ENCODE measurements around the gene CFAP58.
"Not testable (repeated sequence)": the region's sequence is repeated elsewhere in the genome, so short reads cannot be mapped to it uniquely, and the experiment has no call there.

Gene CFAP58

DNA sequence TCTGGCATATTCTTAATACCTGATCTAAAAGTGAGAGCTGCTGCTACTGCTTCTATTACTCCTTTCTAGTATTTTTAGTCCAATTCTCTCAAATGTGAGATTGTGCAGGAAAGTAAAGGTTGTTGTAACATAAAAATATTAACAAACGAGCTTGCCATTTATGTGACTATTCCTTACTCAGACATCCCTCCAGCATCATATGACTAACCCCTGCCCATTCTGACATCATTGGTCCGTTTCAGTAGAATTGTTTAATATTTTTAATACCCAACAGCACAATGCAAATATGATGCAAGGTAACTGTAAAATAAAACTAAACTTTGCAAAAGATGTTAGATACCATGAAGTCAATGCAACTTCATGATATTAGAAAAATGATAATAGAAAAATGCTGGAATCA lies 83.6 kb downstream of the CFAP58 start:
- DNase-seq, result no peak

DNA sequence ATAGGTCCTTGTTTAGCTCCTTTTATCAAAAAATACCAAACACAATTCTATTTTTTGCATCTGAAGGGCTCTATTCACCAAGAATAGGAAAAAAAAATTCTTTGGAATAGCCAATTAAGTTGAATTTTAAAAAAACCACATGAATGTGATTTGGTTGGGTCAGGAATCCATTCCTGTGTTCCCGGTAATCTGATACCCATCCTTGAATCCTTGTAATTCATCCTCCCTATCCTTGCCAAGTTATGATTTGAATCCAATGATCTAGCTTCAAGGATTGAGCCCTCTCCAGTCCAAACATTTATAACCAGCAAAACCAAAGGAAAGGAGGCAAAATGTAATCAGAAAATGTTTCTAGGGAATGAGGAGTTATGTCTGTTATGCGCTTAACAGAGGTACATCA lies 86.6 kb downstream of the CFAP58 start:
- no peak for DNase-seq

DNA sequence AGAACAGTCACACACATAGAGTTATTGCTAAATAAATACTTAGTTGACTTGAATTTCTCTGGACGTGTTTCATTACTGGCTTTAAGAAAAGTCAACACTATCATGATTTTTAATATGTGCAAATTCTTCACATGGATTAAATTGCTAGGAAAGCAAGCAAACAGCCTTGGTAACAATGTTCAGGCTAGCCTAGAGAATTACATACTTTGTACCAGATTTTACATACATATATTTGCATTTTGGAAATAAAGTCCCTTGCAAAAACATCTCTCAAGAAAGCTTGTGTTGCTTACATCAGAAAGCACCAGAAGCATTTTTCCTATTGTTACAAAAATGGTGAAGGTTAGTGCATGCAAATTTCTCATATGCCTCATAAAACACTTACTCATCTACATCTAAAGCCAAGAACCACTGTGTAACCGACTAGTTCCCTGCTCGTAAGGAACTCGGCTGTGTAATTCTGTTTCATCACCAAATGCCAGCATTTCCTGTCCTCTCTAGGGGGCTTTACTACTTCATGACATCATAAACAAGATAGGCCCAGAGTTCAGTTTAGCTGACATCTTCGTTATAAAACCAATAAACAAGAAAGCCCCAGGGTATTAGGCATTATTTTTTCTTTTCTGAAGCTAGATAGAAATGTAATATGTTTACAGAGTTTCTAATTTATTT lies 87.8 kb downstream of the CFAP58 start:
- no peak for DNase-seq

DNA sequence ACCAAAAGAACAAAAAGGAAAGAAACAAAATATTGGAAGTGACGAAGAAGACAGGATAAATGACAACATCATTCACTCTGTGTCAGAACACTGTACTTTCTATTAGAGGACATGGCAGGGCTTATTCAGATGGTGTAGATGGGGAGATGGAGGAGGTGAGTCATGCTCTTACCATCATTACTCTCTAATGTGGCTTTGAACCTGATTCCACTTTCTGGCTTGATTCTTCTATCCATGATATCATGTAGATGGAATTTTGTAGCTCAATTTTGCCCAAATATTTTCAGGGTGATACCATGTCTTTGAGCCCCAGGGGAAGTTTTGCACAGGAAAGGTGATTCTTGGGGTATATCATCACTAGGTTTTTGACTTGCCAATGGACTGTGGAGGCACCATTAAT lies 91.7 kb downstream of the CFAP58 start:
- no peak for DNase-seq

DNA sequence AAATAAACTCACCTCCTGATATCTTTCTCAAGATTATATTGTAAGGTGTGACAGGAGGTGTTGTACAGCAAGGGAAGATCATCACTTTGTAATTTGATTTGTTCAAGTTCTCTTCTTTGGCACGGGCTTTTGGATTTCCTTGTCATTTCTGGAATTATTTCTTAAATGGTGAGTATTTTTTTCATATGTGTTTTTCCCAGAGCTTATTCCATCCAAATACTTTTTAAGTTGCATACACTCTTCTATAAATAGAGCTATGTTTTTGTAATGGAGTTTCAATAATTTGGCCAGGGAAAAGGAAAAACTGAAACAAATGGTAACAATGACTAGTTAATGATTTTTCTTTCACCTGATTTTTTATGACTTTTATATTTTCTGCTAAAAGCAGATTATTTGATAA lies 92.5 kb downstream of the CFAP58 start:
- DNase-seq, result no peak

DNA sequence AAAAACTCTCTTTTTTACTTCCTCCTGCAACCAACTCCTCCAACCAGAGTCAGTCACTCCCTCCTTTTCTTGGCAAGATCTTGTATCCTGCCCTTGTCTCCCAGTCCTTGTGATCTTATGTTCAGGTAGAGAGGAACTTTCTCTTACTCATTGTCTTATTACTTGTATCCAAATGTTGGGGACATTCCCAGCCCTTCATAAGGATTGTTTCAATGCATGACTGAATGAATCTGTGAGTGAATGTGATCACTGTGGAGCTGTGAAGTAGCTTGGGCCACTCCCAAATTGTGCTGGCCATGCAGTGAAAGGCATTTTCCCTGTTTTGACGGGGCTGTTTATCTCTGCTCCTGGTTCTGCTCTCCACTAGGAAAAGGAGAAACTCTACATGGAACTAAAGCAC lies 93.7 kb downstream of the CFAP58 start:
- no peak for DNase-seq

DNA sequence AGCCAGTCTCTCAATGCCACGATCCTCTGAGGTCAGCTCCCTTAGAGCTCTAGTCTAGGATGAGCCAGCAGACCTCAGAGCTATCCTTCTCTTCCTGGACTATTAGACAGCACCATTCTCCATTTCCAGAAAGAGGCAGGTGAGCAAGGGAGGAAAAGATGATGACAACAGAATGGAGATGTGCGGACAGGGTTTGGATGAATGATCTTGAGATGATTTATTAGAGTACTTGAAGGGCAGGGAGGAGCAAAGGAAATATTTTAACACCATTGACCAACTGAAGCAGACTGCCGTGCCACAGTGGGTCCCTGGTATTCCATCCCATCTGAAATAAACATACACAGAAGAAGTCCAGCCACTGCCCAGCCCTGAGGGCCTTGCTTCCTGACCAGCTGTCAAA lies 94.3 kb downstream of the CFAP58 start:
- no peak for DNase-seq

DNA sequence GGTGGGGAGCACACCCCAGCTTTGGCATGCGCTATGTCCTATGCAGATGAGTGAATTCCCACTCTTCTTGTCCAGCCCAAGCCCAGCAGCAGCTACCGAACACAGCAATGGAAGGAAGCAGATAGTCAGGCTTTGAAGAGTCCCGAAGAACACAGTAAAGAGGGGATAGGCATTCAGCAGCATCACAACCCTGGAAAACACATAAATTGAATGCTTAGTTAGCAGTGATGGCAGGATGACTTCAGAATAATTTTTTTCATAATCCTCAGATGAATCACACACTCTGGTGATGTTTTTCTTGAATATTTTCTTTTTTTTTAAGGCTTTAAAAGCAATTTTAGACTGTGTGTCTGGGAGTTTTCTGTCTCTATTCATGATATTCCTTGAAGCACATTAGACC lies 95.8 kb downstream of the CFAP58 start:
- DNase-seq, result no peak

DNA sequence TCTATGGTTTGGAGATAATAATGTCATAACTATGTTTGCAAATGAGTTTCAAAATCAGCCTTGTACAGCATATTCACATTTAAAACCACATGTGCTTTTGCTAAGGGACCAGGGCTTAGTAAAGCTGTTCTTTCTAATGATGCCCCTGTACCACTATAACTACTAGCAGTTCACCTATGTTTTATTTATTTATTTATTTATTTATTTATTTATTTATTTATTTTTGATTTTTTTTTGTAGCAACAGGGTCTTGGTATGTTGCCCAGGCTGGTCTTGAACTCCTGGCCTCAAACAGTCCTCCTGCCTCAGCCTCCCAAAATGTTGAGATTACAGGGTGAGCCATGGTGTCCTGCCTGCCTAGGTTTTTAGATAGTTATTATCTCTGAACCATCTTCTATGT lies 96.9 kb downstream of the CFAP58 start:
- no peak for DNase-seq

DNA sequence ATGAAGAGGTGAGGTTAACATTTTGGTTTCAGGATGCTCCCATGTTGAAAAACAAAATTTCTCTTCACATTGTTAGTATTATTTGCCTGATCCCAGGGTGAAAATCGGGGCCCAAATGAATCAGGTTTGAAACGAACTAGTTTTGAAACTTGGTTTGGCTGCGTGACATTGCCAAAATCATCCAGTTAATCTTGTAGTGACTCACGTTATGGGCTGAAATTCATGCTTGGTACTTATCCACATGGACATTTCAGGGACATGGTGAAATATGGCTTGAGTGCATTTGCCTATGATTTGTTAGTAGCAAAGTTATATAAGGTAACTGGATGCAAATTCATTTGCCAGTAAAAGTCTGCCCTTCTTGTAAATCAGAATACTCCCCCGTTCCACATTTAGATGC lies 97.3 kb downstream of the CFAP58 start:
- DNase-seq, result no peak

DNA sequence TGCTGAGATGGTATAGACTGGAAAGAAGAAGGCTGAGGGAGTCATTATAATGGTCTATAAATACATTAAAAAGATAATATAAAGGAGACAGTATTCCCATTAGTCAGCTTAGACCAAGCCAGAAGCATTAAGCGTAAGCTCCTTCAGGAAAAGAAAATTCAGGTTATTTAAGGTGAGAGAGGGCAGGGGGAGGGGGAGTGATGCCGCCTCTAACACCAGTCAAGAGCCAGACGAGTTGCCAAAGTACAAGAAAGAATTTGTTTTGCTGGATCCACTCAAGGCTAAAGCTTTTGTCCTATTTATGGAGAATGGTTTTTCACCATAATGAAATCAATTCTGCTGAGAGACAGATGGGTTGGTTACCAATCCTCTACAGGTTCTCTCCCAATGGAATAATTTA lies 99.3 kb downstream of the CFAP58 start:
- DNase-seq, result no peak

DNA sequence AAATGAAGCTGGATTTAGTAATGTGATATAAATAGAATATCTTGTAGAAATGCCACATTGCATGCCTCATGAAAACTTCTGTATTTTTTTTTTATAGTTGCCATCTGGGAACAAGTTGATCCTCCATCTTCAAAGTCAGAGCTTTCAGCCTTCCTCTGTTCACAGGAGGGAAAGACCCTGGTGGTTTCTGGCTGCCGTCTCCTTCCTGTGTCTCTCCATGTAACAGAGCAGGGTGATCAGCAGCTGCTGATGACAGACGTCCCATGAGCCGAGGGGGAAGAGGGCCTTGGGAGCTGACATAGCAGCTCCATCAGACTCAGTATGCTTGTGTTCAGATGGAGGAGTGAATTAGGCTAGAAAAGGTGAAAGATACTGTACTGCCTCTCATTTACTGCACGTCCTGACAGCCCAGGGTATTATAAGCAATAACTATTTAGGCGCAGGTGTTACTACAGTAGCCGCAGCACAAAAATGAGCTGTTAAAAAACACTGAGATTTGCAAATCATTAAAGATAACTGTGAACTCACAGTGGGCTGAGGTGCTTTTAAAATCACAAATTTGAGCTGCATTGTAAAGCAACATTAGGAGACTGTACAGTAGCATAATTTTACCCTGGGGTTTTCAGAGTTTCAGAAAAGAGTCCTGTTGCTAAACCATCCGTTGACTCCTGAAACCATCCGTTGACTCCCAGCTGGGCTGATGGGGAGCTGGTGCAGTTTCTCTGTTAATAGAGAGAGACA lies 103.3 kb downstream of the CFAP58 start:
- DNase-seq, result no peak

DNA sequence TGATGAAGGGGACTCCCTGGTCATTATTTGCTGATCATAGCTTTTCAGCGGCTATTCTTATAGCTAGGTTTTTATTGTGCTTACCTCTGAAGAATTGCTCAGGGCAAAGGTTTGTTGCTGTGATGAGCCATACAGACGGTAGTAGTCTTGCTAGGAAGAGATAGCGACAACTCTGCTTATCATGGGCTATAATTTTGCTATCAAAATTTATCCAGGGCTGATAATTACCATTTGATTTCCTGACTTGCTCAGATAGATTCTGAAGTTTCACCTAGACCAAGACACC lies 103.9 kb downstream of the CFAP58 start:
- no peak for DNase-seq

DNA sequence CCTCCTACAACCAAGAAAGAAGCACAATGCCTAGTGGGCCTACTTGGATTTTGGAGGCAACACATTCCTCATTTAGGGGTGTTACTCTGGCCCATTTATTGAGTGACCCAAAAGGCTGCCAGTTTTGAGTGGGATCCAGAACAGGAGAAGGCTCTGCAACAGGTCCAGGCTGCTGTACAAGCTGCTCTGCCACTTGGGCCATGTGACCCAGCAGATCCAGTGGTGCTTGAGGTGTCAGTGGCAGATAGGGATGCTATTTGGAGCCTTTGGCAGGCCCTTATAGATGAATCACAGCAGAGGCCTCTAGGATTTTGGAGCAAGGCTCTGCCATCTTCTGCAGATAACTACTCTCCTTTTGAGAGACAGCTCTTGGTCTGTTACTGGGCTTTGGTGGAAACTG lies 111.9 kb downstream of the CFAP58 start:
- not testable (repeated sequence) for DNase-seq

DNA sequence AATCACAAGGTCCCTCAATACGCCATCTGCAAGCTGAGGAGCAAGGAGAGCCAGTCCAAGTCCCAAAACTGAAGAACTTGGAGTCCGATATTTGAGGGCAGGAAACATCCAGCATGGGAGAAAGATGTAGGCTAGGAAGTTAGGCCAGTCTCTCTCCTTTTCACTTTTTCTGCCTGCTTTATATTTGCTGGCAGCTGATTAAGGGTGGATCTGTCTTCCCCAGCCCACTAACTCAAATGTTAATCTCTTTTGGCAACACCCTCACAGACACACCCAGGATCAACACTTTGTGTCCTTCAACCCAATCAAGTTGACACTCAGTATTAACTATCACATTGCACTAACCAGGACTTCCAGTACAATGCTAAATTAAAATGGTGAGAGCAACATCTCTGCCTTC lies 115.2 kb downstream of the CFAP58 start:
- not testable (repeated sequence) for DNase-seq

DNA sequence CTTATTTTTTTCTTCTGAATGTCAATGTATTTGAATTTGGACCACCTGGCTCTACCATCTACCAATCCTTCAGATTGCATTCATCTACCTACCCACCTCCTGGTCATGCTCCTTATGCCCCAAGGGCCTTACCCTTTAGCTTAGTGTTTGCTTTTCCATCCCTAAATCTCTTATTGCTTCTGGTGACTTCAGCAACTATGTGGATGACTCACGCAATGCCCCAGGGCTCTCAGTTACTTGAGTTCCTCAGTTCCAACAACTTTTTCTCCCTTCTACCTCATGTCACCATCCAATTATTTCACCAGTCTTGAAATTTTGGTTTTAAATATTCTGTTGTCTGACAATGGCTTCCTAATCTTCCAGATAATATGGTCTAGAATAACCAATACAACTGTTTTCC lies 118.9 kb downstream of the CFAP58 start:
- DNase-seq, result no peak

DNA sequence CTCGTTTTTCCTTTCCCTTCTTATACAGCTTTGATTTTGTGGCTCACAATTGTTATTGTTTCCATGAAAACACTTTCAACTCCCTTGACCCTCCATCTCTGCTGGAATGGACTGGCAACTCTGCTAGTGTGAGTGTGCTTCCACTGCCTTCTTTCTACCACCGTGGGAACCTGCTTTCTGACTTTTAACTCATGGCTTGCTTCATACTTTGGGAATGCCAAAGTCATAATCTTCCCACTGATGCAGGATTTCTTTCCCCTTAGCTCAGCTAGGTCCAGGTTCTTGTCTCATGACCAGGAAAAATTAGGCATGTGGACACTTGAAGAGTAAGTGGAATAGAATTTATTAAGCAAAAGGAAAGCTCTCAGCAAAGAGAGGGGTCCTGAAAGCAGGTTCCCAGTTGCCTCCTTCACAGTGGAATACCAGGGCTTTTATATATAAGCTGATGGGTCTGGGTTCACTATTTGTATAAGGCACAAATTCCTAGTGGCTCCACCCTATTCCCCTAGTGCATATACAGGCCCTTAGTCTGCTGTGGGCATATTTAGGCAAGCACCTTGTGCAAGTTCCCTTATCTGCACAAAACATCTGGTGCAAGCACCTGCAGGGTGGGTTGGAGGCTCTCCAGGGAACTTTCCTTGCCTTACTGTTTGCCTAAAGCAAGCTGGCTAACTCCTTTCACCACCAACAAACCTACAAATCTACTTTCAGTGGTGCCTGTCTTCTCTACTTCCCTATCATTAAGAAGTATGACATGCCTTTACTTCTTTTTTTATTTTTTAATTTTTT lies 119.5 kb downstream of the CFAP58 start:
- DNase-seq, result no peak

DNA sequence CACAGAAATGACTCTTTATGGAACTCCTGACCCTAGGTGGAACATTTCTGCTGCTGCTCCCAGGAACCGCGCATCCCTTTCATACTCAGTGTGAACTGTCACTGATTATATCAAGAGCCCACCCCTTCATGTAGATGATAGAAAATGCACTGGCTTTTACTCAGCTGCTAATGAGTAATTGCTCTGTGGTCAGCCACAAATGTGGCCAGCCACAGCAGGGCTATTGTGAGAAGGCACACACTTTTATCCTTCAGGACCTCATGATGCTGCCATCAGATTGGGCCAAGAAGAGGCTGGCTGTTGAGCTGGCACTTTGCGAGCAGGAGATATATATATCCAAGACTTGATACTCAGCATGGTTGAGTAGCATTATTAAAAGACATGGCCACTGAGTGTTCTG lies 124.7 kb downstream of the CFAP58 start:
- DNase-seq, result no peak

DNA sequence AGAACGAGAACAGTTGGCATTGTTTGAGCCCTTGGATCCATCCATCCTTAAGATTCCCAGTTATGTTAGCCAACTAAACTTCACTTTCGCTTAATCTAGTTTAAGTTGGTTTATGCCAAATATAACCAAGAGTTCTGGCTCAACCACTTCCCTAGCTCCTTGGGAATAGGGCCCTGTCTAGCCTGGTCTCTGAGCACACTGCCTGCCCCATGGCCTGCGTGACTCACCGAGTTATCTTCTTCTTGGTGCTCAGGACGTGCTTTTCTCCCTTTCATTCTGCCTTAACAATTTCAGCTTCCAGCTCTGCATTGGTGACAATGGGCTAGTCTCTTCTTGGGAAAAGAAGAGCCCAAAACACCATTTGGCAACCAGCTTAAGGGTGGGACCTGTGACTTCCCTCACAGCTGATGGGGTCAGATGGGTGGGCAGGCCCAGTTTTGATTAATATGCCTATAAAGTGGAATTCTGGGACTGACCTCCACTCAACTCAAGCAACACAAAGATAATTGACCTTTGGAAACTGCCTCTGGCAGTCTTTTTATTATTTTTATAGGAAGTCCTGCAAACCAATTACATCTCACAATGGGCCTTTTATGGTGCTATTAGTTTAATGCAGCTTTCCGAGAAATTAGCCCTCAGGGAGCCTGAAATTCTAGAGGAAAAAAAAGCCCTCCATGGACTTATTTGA lies 126.4 kb downstream of the CFAP58 start:
- DNase-seq, result no peak

DNA sequence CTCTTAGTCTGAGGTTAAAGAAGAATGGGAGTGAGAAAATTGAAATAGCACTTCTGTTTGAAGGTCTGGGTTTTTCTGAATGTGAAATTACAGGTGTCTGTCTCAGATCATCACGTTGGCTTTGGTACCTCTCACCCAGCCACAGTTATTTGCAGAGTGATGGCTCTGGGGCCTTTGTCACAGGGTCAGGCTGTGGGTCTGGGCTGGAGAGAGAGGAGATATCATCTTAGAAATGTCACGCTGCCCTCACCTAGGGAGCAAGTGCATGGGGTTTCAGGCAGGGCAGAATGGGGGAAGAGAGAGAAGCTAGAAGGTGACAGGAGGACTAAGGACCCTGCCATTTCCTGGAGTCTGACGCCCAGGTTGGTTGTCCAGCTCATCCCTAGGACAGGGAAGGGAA lies 127.2 kb downstream of the CFAP58 start:
- DNase-seq, result no peak

DNA sequence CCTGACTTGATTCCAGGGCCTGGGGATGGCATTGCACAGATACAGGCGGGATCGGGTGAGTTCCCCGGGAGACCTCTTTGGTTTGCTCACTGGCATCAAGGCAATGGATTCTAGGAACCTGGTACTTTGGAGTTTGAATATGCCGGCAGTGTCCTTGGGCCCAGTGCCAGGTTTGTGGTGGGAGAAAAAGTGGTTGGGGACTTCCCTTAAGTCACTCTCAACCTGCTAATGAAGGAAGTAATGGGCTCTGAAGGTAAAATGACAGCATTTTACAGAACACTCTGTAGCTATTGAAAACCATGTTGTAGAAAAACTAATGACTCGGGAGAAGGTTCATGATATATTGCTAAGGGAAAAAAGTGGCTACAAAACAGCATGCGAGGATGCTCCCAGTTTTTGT lies 129.9 kb downstream of the CFAP58 start:
- no peak for DNase-seq

DNA sequence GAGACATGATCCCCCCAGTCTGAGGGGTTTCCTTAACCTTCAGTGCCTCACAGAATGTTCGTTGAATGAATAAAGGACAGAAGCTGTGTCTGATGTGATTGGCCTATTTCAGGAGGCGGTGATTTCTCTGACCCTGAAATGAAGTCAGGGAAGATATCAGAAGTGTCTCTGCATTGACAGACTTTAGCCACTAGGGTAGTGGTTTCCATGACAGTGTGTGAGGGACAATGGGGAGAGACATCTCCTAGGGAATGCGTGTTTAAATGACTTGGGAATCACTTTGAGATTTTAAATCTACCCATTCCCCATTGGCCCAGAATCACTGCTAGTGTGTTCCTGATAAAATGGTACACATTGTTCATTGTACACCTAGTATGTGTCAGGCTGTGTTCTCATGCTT lies 132.0 kb downstream of the CFAP58 start:
- DNase-seq, result no peak

DNA sequence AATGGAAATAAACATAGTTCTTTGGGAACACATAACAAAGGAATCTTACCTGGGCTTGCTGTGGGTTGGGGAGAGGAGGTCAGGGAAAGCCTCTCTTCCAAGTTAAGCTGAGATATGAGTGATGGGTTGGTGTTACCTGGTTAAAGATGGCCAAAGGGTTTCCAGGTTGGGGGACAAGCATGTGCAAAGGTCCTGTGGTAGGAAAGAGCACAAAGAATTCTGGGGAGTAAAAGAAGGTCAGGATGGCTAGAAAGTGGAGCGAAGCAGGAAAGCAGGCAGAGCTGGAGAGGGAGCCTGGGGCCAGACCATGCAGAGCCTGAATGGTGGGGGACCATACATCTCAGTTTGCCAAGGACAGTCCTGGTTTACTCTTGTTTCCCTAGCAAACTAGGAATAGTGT lies 133.2 kb downstream of the CFAP58 start:
- DNase-seq, result no peak

Measured in COR-L47 (cell line).